ENCODE measurements around the gene ATP6AP1.

DNA sequence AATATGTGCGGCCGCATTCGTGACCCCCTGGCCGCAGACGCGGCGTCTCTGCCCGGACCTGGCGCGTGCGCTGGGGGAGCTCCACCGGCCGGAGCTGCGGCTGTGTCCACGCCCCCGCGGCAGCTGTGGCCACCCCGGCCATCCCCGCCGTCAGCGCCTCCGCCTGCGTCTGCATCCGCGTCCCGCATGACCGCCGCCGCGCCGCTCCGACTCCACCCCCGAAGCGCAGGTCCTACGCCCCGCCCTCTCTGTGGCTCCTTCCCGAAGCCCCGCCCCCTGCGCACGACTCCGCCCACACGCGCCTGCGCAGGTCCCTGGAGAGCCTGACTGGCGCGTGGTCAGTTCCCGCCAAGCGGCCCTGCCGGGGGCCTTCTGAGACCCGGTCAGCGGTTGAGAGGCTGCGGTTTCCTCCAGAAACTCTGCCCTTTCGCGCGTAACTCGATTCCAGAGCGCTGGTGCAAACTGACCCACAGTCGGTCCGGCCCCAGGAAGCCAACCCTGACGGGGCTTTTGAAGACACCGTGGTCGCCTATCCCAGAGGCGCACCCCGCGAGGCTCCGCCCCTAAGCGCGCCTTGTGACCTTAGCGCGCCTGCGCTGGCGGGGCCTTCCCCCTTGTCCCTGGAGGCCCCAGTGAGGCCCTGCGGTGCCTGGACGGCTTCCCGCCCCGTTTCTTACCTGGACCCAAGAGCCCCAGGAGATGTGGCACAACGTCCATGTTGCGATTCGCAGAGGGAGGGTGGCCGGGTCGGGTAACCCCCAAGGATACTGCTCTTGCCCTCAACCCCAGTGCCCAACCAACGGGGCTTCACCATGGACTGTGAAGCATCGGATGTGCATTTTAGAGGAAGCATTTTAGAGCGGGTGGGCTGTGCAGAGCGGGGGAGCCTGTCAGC, 50.5 kb downstream of the ATP6AP1 start, which contains the start of gene LAGE3:
- TF ChIP-seq PHF21A (CRISPR knock-in tag; IDR thresholded peaks at IDR 0.05) (no peak), CTCF (CRISPR knock-in tag; IDR thresholded peaks at IDR 0.05) (no peak)
- TF ChIP-seq, protein P1, sequence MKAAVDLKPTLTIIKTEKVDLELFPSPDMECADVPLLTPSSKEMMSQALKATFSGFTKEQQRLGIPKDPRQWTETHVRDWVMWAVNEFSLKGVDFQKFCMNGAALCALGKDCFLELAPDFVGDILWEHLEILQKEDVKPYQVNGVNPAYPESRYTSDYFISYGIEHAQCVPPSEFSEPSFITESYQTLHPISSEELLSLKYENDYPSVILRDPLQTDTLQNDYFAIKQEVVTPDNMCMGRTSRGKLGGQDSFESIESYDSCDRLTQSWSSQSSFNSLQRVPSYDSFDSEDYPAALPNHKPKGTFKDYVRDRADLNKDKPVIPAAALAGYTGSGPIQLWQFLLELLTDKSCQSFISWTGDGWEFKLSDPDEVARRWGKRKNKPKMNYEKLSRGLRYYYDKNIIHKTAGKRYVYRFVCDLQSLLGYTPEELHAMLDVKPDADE (CRISPR knock-in tag; IDR thresholded peaks at IDR 0.05), result no peak
